GM19324 (cell line): ENCODE measurements around the gene FRY.
"Not testable (repeated sequence)": the region's sequence is repeated elsewhere in the genome, so short reads cannot be mapped to it uniquely, and the experiment has no call there.

Experiments
- ATAC-seq: cut with Tn5 transposase; IDR thresholded peaks from one replicate; pipeline ENCODE4 v1.9.1; 2021; ENCODE audit warnings: mild to moderate bottlenecking, moderate library complexity; ENCODE audit not compliant: unreplicated experiment, low FRiP score

FRY gene

GRCh38 chr13:32039528-32039927 is 8.0 kb downstream of the FRY start:
- ATAC-seq, result no peak

DNA sequence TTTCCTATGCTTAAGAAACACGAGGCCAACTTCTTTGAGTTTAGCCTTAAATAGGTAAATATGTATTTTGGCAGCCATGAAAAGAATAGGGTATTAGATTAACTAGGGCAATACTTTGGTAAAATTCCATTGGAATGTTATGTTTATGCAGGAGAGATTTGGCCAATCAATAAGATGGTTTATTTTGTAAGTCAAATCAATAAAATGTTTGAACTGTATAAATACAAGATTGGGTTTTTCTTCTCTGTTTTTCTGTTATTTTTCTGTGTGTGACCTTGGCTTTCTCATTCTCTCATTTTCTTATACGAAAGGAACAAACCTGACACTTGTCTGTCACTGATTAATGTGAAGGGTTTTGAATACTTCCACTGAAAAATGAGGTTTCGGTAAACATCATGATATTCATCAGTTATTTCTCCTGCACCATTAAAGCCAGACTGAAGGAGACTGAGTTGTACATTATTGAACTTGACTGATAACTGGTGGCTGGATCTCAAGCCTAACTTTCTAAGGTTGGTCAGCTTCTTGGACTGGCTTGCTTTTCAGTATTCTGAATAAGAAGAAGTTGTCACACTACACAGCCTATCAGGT is 8.6 kb downstream of the FRY start:
- ATAC-seq, result no peak

GRCh38 chr13:32040689-32041088 is 9.1 kb downstream of the FRY start:
- no peak for ATAC-seq

- no peak for ATAC-seq
Observed at GRCh38 chr13:32041429-32041828, 9.9 kb downstream of the FRY start.

DNA sequence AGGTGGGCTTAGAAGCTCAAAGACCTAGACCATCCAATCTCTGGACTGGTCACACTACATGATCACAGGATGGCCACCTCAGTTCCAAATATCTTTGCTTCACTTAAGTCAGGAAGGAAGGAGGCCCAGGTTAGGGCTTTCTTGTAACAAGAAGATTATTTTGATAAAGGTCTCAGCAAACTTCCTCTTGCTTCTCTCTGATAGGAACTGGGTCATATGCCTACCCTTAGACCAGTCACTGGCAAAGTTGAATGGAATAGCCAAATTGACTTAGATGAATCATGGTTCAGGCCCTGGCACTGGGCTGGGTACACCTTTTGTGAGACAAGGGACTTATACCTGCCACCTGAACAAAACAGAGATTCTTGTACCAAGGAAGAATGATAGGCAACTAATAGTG is 11.0 kb downstream of the FRY start:
- ATAC-seq, result no peak

GRCh38 chr13:32044446-32044845 is 12.9 kb downstream of the FRY start:
- no peak for ATAC-seq

GRCh38 chr13:32045537-32045936 is 14.0 kb downstream of the FRY start:
- ATAC-seq, result no peak

DNA sequence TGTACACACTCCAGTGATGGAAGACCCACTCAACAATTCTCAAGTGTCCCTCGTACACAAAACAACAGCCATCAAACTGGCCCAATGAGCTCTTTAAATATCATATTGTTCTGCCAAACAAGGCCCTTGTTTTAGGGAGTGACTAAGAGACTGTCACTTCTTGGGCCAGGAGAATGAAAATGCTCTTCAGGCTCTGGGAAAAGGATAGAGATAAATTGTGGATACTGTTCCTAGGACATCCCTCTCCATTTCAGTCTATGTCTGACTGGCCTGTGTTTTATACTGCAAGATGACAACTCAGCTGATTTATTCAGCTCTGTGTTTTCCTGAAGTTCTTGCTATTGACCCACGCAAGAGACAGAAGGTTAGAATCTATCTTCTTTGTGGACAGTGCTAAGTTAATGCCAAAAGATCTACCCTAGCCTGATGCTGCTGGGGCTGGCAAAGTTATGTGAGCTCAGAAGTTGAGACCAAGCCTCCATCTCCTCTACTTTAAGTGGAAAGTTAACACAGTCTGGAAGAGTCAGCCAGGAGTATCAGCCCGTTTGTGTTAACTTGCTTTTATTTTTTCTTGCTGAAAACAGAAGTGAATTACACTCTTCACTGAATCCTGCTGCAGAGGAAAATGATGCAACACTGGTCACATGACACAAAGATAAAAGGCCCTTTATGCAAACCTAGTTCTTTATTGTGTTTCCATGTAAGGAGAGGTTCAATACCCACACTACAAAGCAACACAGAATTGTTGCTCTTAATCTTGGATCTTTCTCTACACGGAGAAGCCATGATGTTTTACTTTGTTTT is 14.6 kb downstream of the FRY start:
- ATAC-seq, result no peak

DNA sequence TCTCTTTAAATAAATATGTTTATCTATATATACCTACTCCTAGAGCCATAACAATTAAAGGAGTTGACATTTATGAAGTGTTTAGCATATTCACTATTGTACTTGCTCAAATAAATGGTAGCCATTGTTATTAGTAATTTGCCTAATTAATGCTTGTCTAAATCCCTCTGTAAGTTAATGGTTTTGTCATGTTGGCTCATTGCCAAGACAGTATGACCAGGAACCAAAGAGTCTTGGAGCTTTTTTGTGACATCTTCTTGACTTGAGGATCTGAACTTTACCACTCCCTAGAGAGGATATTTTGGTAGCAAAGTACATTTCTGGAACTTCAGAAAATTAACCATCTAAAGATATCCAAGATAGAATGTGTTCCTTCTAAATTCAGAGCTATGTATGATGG is 15.5 kb downstream of the FRY start:
- no peak for ATAC-seq

- no peak for ATAC-seq
Observed at GRCh38 chr13:32047793-32048192, 16.2 kb downstream of the FRY start.

DNA sequence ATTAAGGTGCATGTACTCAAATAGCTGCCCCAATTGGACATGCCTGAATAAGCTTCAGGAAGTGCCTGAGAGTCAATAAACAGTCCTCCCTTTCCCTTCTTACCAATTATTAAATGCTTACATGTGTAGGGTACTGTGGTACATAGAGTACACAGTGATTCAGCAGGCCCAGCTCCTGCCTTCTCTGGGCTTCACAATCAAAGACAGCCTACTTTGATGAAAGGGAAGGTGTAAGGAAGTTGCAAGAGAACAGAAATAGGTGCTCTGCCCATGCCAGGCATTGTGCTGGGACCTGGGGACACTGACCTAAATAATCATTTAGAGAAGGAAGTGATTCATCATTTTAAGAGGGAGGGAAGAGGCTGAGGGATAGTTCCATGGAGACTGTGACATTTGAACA is 17.2 kb downstream of the FRY start:
- no peak for ATAC-seq

DNA sequence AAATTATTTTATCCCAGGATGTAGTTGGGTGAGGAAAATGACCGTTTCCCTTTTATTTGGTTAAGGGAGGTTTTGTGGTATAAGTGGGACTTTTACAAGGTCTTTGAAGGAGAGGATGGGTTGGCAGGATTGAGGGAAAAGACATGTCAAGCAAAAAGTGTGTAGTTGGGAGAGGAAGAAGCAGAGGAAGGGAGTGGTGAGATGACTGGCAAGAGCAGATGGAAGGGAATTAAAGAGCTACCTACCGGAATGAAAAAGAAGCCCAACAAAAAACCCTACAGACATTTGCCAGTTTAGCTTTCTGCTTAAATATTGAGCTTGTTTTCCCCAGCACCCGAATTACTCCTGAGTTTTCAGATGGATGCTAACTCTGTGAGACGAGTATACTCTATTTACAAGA is 19.6 kb downstream of the FRY start:
- ATAC-seq, result no peak

DNA sequence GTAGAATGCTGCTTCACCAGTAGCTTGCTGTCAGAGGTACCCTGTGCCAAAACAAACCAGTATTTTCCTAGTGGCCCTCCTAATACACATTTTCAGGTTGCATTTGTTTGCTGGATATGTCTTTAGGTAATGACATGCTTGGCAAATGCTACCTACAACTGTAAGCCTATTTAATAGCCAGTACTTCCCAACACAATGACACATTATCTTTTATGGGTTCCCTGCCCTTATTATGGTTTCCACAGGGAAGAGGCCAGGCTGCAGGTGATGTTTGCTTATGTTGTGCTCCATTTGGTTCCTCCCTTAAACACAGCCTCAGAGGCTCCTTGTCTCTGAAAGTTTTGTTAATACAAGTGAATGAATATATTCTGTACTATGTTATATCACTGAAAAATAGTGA is 24.7 kb downstream of the FRY start:
- no peak for ATAC-seq

- not testable (repeated sequence) for ATAC-seq
Observed at GRCh38 chr13:32057325-32057724, 25.8 kb downstream of the FRY start.

DNA sequence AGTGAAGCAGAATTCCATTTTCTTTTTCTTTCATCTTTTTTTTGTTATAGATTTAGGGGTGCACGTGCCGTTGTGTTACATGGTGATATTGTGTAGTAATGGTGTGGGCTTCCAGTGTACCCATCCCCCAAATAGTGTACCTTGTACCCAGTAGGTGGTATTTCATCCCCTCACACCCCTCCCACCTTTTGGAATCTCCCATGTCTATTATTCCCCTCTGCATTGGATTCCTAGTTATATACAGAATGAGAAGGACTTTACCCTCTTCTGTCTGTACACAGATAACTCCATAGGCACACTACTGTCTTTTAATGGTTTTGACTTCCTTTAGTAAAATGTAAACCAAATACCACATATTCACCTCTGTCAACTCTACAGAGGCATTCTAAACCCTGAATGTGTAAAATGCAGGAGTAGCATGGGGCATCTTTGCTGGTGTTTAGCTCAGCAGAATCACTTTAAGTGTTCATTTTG is 28.0 kb downstream of the FRY start:
- ATAC-seq, result no peak

DNA sequence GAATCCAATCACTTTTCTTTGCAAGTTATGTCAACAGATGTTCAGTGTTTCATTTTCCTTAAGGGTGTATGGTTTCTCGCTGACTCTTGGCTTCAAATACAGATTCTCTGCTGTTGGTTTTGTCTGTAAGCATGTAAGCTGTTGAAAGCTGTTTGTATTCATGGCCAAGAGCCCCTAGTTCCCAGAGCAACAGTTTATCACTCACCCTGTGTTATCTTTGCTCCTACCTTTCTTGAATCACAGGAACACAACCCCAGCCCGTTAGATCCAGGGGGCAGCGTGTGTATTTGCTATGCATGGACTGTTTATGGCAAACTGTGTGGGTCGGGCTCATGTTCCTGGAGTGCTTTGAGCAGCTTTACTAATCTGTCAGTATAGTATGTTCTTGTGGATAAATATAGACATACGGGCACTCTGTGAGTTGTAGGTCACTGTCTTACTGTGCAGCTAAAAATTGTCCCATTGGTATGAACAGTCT is 28.9 kb downstream of the FRY start:
- no peak for ATAC-seq

- ATAC-seq, result no peak
Observed at GRCh38 chr13:32063619-32064233, 32.2 kb downstream of the FRY start.

GRCh38 chr13:32067149-32067961 is 35.8 kb downstream of the FRY start:
- ATAC-seq, result no peak

DNA sequence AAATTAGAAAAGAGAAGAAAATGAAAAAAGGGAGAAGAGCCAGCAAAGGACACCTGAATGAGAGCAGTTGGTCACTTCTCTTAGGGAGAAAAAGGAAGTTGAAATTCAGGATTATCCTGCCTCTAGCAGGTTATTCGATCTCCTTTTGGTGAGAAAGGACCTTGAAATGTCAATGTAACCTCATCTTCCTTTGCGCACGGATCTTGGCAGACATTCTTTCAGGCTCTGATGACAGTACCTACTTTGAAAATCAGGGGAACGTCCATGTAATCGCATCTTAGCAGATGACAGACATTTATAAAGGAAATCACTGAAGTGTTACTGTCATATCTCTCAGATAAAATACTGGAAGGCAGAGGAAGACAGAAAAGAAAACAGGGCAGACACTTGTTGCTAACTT is 36.7 kb downstream of the FRY start:
- no peak for ATAC-seq

GRCh38 chr13:32073180-32073864 is 41.7 kb downstream of the FRY start:
- ATAC-seq, result no peak
